Measurements from ENCODE around the gene COL6A2. TPM values are rescaled to one million over a fixed set of nuclear protein-coding genes. Genes with fewer than 3 reads are reported as not detected.

Gene COL6A2
- polyA plus RNA-seq, 1 of the 3 experiments (the other 2 are of a cell fraction), result 108 TPM

GRCh38 chr21:46142582-46143473, 44.9 kb downstream of the COL6A2 start:
- no peaks in the 10 kb centered on the region for H3K36me3 ChIP-seq (replicated peaks in 1 of 2; ENCODE audit: control insufficient read depth in 1 of 2, insufficient read depth in 2 of 2, low read length in 1 of 2)
- POLR2A ChIA-PET, result interaction anchor here (1.3 to 1.5 kb wide), 3 partner anchors 10 to 171 kb away, joined by 3 to 7 read pairs (median 3); no protein-coding TSS in a partner anchor

More at GRCh38 chr21:46142582-46143473, 44.9 kb downstream of the COL6A2 start:
- Histone ChIP-seq H3K4me3 (ENCODE audit: low read depth in 2 of 2, low read length in 1 of 2) (no peak overlapping the region), H3K4me1 (ENCODE audit: control insufficient read depth in 1 of 2, insufficient read depth in 2 of 2, low read depth in 1 of 2, low read length in 1 of 2) (peaks cover 0 to 10% of the 10 kb centered on the region in 2 experiments; a peak in 1 of 4 replicates), H3K4me2 (no peak overlapping the region), H2AFZ (ENCODE audit: low read depth) (no peak overlapping the region; the same call in 1 of the 2 replicates), H3F3A (replicated peaks; ENCODE audit: insufficient read depth) (no peaks in the 10 kb centered on the region), H3K9me2 (no peaks in the 10 kb centered on the region), H3K79me2 (ENCODE audit: insufficient read depth) (no peaks in the 10 kb centered on the region), H4K20me1 (ENCODE audit: insufficient read depth) (no peaks in the 10 kb centered on the region), H3K27ac (ENCODE audit: low read depth in 2 of 2, low read length in 1 of 2) (no peak overlapping the region), H3K9ac (no peak overlapping the region), H3K9me3 (no peaks in the 10 kb centered on the region), H3K27me3 (ENCODE audit: insufficient read depth) (no peaks in the 10 kb centered on the region)
- 83% methylated on average over 21 of the region's 21 CpGs for WGBS (ENCODE audit: low lambda C conversion rate)
- TF ChIP-seq TCF12 (IDR thresholded peaks at IDR 0.05) (no peak), FOSL2 (IDR thresholded peaks at IDR 0.05; ENCODE audit: borderline replicate concordance, low read depth) (no peak), SIN3A (IDR thresholded peaks at IDR 0.05; ENCODE audit: borderline replicate concordance, low read depth, low read length) (no peak), ZBTB33 (IDR thresholded peaks at IDR 0.05; ENCODE audit: borderline replicate concordance, low read depth) (no peak), PBX3 (IDR thresholded peaks at IDR 0.05) (no peak), RXRA (IDR thresholded peaks at IDR 0.05; ENCODE audit: borderline replicate concordance, low read depth) (no peak), MXI1 (IDR thresholded peaks at IDR 0.05; ENCODE audit: low read depth, low read length) (no peak), SMC3 (IDR thresholded peaks at IDR 0.05; ENCODE audit: low read depth, low read length) (no peak), USF2 (IDR thresholded peaks at IDR 0.05; ENCODE audit: borderline replicate concordance, low read depth, low read length) (no peak), RCOR1 (IDR thresholded peaks at IDR 0.05; ENCODE audit: low read length) (no peak), FOXJ3 (CRISPR knock-in tag; IDR thresholded peaks at IDR 0.05) (no peak), GATA2 (CRISPR knock-in tag; IDR thresholded peaks at IDR 0.05) (no peak), IRF3 (IDR thresholded peaks at IDR 0.05; ENCODE audit: low read depth, low read length) (no peak), MAX (IDR thresholded peaks at IDR 0.05; ENCODE audit: low read depth) (no peak), YY1 (IDR thresholded peaks at IDR 0.05; ENCODE audit: low read depth) (no peak)
- DNase-seq, result no peak
- CTCF ChIA-PET, result interaction anchor here (0.6 to 2.7 kb wide), 43 partner anchors 10 to 587 kb away, joined by 3 to 28 read pairs (median 4); partner anchors contain the start of genes COL6A1, MCM3AP and YBEY

All from SK-N-SH (cell line).